Tibial artery (tissue), 4 donors: ENCODE measurements around the gene NFIB.

Experiments
- DNase-seq, 2 donors: peaks; one replicate each; pipeline ENCODE4 v3.0.0-alpha.2; 2019
- H3K27ac ChIP-seq, 2 donors: fragments of 200-600 bp; sonication (generic) in 1 of 2; 1 replicate in 1 of 2; 2 replicates in 1 of 2; pipeline ENCODE4 v1.5.1; 2018 to 2019; ENCODE audit warnings: mild to moderate bottlenecking in 1 of 2
- H3K27me3 ChIP-seq, 2 donors: fragments of 200-600 bp; sonication (generic) in 1 of 2; one replicate each; pipeline versions ENCODE4 v1.5.1 to v1.6.0; 2016 to 2019
- H3K36me3 ChIP-seq, 3 donors: fragments of 200-600 bp; sonication (generic) in 2 of 3; one replicate each; pipeline ENCODE4 v1.5.1; 2016 to 2019; ENCODE audit warnings: mild to moderate bottlenecking in 2 of 3
- H3K4me1 ChIP-seq, 4 donors: fragments of 200-600 bp; sonication (generic) in 2 of 4; 1 replicate in 3 of 4; 2 replicates in 1 of 4; pipeline ENCODE4 v1.5.1; 2016 to 2019
- H3K4me3 ChIP-seq, 2 donors: fragments of 200-600 bp; sonication (generic) in 1 of 2; 1 replicate in 1 of 2; 2 replicates in 1 of 2; pipeline ENCODE4 v1.5.1; 2018 to 2019; ENCODE audit warnings: mild to moderate bottlenecking in 2 of 2
- H3K9me3 ChIP-seq, 3 donors: fragments of 200-600 bp; sonication (generic) in 1 of 3; one replicate each; pipeline ENCODE4 v1.5.1; 2016 to 2019
- CTCF ChIP-seq, 2 experiments: fragments of 200-600 bp in 1 of 2; fragments of 450-650 bp in 1 of 2; IDR thresholded peaks; one replicate each; pipeline ENCODE4 v1.5.1; 2017 to 2019; ENCODE audit warnings: antibody characterized with exemption in 2 of 2, mild to moderate bottlenecking in 1 of 2, moderate library complexity in 1 of 2
- intact Hi-C: fragments of 100-400 bp; cut with DNase I; formaldehyde crosslinking; loops from one replicate; pipeline ENCODE4 v1.15.0; 2023; ENCODE audit warnings: low total_unique reads

NFIB gene

GRCh38 chr9:14223081-14223480, 90.9 kb downstream of the NFIB start:
- H3K9me3 ChIP-seq: no peaks in the 10 kb centered on the region
- H3K27me3 ChIP-seq: no peaks in the 10 kb centered on the region
- DNase-seq: no peak
- no peak overlapping the region for H3K4me3 ChIP-seq
- intact Hi-C loops: no loop called here
- TF ChIP-seq CTCF (IDR thresholded peaks at IDR 0.05): no peak
- no peaks in the 10 kb centered on the region for H3K36me3 ChIP-seq
- no peak overlapping the region for H3K27ac ChIP-seq
- peaks cover 0 to 50% (median 38%) of the 10 kb centered on the region in 4 donors for H3K4me1 ChIP-seq

- no peaks in the 10 kb centered on the region for H3K27me3 ChIP-seq
- DNase-seq: no peak
- no peak overlapping the region for H3K4me3 ChIP-seq
- H3K27ac ChIP-seq: peak overlapping the region; percentile 20 to 26
- TF ChIP-seq CTCF (IDR thresholded peaks at IDR 0.05): no peak
- intact Hi-C loops: no loop called here
- no peaks in the 10 kb centered on the region for H3K9me3 ChIP-seq
- no peaks in the 10 kb centered on the region for H3K36me3 ChIP-seq
- H3K4me1 ChIP-seq: peaks cover 0 to 58% (median 42%) of the 10 kb centered on the region in 4 donors
Observed at GRCh38 chr9:14222149-14222835, 91.6 kb downstream of the NFIB start.

GRCh38 chr9:14221558-14221957, 92.4 kb downstream of the NFIB start:
- Histone ChIP-seq H3K27me3 (no peaks in the 10 kb centered on the region), H3K36me3 (no peaks in the 10 kb centered on the region), H3K9me3 (no peaks in the 10 kb centered on the region), H3K27ac (peak overlapping the region; percentile 20 to 26), H3K4me3 (no peak overlapping the region), H3K4me1 (peaks cover 0 to 65% (median 44%) of the 10 kb centered on the region in 4 donors)
- DNase-seq: no peak
- TF ChIP-seq CTCF (IDR thresholded peaks at IDR 0.05): no peak
- intact Hi-C loops: no loop called here

GRCh38 chr9:14221119-14221518, 92.8 kb downstream of the NFIB start:
- no peak for TF ChIP-seq CTCF (IDR thresholded peaks at IDR 0.05)

GRCh38 chr9:14220256-14220655, 93.7 kb downstream of the NFIB start:
- Histone ChIP-seq H3K9me3 (no peaks in the 10 kb centered on the region), H3K4me3 (no peak overlapping the region), H3K4me1 (peaks cover 0 to 76% (median 45%) of the 10 kb centered on the region in 4 donors), H3K27ac (peak overlapping the region; percentile 10 to 36), H3K27me3 (no peaks in the 10 kb centered on the region), H3K36me3 (no peaks in the 10 kb centered on the region)
- intact Hi-C loops: no loop called here
- DNase-seq: no peak
- TF ChIP-seq CTCF (IDR thresholded peaks at IDR 0.05): no peak

More at GRCh38 chr9:14221119-14221518, 92.8 kb downstream of the NFIB start:
- intact Hi-C loops: no loop called here
- no peak for DNase-seq
- H3K9me3 ChIP-seq: no peaks in the 10 kb centered on the region
- no peaks in the 10 kb centered on the region for H3K36me3 ChIP-seq
- H3K27ac ChIP-seq: peak overlapping the region; percentile 20 to 26
- no peak overlapping the region for H3K4me3 ChIP-seq
- no peaks in the 10 kb centered on the region for H3K27me3 ChIP-seq
- H3K4me1 ChIP-seq: peaks cover 0 to 68% (median 45%) of the 10 kb centered on the region in 4 donors
